ENCODE measurements around the gene CEMIP. TPM values are rescaled to one million over a fixed set of nuclear protein-coding genes. Genes with fewer than 3 reads are reported as not detected.

CEMIP gene
- total RNA-seq, 1 donor from 2014 or later, result 0.77 TPM

DNA sequence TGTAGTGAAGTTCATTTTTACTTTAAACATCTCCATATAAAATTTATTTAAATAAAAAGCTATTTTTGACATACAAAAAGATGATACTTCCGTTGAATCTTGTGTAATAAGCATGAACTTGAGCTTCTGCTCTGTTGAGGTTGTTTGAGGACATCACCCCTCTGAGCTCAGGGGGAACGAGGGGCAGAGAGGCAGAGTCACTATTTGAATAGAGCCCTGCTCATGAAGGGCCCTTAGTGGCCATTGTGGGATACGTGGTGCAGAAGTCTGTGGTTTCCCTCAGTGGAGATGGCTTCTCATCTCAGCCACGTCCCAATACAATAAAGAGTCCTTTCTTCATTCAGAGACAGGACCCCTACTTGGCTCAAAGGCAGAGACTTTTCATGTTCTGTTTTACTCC lies 10.6 kb downstream of the CEMIP start:
- no peaks in the 10 kb centered on the region for H3K36me3 Mint-ChIP-seq (ENCODE audit: insufficient read depth)
- no peak overlapping the region for H3K4me3 Mint-ChIP-seq (ENCODE audit: low read depth)
- no peaks in the 10 kb centered on the region for H3K9me3 Mint-ChIP-seq (ENCODE audit: low read depth)
- TF ChIP-seq, protein P1, sequence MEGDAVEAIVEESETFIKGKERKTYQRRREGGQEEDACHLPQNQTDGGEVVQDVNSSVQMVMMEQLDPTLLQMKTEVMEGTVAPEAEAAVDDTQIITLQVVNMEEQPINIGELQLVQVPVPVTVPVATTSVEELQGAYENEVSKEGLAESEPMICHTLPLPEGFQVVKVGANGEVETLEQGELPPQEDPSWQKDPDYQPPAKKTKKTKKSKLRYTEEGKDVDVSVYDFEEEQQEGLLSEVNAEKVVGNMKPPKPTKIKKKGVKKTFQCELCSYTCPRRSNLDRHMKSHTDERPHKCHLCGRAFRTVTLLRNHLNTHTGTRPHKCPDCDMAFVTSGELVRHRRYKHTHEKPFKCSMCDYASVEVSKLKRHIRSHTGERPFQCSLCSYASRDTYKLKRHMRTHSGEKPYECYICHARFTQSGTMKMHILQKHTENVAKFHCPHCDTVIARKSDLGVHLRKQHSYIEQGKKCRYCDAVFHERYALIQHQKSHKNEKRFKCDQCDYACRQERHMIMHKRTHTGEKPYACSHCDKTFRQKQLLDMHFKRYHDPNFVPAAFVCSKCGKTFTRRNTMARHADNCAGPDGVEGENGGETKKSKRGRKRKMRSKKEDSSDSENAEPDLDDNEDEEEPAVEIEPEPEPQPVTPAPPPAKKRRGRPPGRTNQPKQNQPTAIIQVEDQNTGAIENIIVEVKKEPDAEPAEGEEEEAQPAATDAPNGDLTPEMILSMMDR (IDR thresholded peaks at IDR 0.05; ENCODE audit: unreplicated experiment), result no peak
- H3K4me1 Mint-ChIP-seq (ENCODE audit: low read depth), result no peaks in the 10 kb centered on the region
- no peak for DNase-seq (ENCODE audit: low spot score, unreplicated experiment)
- no peak overlapping the region for H3K27ac Mint-ChIP-seq
- H3K27me3 Mint-ChIP-seq, result peaks cover 23% of the 10 kb centered on the region

DNA sequence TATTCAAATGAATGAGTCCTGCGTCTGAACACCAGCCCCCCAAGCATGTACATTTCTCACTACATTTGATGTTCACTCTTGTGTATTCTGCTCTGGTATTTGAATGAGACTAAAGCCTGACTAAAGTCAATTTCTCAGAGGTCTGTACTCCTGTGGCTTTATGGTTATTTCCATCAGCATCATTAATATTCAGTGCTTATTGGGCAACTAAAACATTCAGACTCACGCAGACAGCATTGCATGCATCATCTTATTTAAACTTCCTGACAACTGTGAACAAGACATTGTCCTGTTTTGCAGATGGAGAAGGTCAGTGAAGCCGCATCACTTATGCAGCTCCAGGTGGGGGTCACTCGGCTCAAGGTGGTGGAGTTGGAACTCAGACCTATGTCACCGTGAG lies 11.1 kb downstream of the CEMIP start:
- DNase-seq (ENCODE audit: low spot score, unreplicated experiment), result no peak
- no peaks in the 10 kb centered on the region for H3K9me3 Mint-ChIP-seq (ENCODE audit: low read depth)
- H3K27me3 Mint-ChIP-seq, result peaks cover 21% of the 10 kb centered on the region

DNA sequence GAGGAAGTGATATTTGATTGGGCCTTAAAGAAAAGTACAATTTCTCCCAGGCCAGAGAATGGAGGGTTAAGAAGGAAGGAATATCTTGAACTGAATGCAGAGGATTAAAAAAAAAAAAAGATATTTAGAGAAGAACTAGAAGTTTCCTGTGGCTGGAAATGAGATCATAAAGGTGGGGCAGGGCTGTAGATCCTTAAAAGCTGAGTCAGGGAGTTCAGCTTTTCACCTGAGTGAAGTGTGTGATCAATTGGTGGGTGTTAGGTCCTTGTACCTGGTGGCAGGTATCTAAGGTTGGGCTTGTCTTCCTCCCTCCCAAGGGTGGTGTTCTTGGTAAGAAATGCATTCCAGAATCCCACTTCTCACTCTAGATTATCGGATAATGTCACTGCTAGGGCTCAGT lies 11.8 kb downstream of the CEMIP start:
- Mint-ChIP-seq H3K4me3 (ENCODE audit: low read depth) (no peak overlapping the region), H3K4me1 (ENCODE audit: low read depth) (peaks cover under 1% of the 10 kb centered on the region), H3K36me3 (ENCODE audit: insufficient read depth) (no peaks in the 10 kb centered on the region), H3K27me3 (peaks cover 21% of the 10 kb centered on the region), H3K9me3 (ENCODE audit: low read depth) (no peaks in the 10 kb centered on the region), H3K27ac (no peak overlapping the region)
- no peak for DNase-seq (ENCODE audit: low spot score, unreplicated experiment)
- TF ChIP-seq, protein P1 (IDR thresholded peaks at IDR 0.05; ENCODE audit: unreplicated experiment), result no peak

More for the DNA sequence above, 11.1 kb downstream of the CEMIP start:
- TF ChIP-seq, protein P1 (IDR thresholded peaks at IDR 0.05; ENCODE audit: unreplicated experiment), result no peak
- Mint-ChIP-seq H3K27ac (no peak overlapping the region), H3K4me1 (ENCODE audit: low read depth) (no peaks in the 10 kb centered on the region), H3K4me3 (ENCODE audit: low read depth) (no peak overlapping the region), H3K36me3 (ENCODE audit: insufficient read depth) (no peaks in the 10 kb centered on the region)

DNA sequence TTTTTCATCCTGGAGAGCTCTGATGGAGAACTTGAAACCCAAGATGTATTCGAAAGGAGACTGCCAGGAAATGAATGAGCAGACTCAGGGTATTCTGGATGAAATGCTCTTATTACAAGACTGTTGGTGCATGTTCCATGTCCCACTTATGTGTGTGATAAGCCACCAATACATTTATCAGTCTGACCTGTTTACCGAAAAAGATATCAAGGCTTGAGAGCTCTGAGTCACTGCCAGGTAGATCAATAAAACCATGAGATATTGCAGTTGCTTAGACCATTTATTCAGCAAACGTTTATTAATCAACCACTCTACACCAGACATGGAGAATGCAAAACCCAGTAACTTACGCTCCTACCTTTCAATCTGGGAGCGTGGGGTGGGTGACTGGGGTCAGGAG lies 17.2 kb downstream of the CEMIP start:
- TF ChIP-seq, protein P1 (IDR thresholded peaks at IDR 0.05; ENCODE audit: unreplicated experiment), result no peak
- DNase-seq (ENCODE audit: low spot score, unreplicated experiment), result no peak
- Mint-ChIP-seq H3K4me3 (ENCODE audit: low read depth) (no peak overlapping the region), H3K4me1 (ENCODE audit: low read depth) (peaks cover 16% of the 10 kb centered on the region), H3K27me3 (peaks cover 16% of the 10 kb centered on the region), H3K9me3 (ENCODE audit: low read depth) (no peaks in the 10 kb centered on the region), H3K36me3 (ENCODE audit: insufficient read depth) (no peaks in the 10 kb centered on the region), H3K27ac (peak overlapping the region; percentile 36)

DNA sequence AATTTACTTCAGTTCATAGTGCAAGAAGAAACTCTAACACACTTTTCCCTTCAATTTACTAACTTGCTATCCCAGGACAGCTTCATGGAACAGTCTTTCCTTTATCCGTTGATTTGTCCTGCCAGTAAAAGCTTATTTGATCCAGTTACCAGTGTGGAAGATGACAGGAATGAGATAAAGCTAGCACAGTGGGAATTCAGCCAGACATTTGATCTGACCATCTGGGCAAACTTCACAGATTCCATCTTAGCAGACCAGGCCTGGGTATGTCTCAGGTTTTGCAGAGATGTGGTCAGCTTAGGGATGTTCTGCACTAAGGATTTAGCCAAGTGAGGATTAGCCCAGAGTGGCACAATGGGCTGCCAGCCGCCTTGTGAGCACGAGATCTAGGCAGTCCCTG lies 19.7 kb downstream of the CEMIP start:
- TF ChIP-seq, protein P1 (IDR thresholded peaks at IDR 0.05; ENCODE audit: unreplicated experiment), result no peak
- no peak for DNase-seq (ENCODE audit: low spot score, unreplicated experiment)
- H3K9me3 Mint-ChIP-seq (ENCODE audit: low read depth), result no peaks in the 10 kb centered on the region
- H3K4me3 Mint-ChIP-seq (ENCODE audit: low read depth), result no peak overlapping the region
- no peak overlapping the region for H3K27ac Mint-ChIP-seq
- H3K36me3 Mint-ChIP-seq (ENCODE audit: insufficient read depth), result no peaks in the 10 kb centered on the region
- H3K4me1 Mint-ChIP-seq (ENCODE audit: low read depth), result peaks cover 16% of the 10 kb centered on the region
- H3K27me3 Mint-ChIP-seq, result peaks cover 10% of the 10 kb centered on the region

Data from progenitor cell of endocrine pancreas (in vitro differentiated cells).